Measurements from ENCODE around the gene DDIT3.

DDIT3 gene

GRCh38 chr12:57547288-57548012, 27.1 kb upstream of the DDIT3 start:
- DNase-seq (ENCODE audit: low read depth) = no peak

GRCh38 chr12:57546438-57547287, 26.3 kb upstream of the DDIT3 start, which contains the start of gene DCTN2:
Gene DCTN2 (minus strand): TSS chr12:57547192. CDS start chr12:57547063, 129 bp downstream.
- DNase-seq (ENCODE audit: low read depth) = peak; percentile 83

- DNase-seq (ENCODE audit: low read depth) = no peak
These were observed 25.6 kb upstream of the DDIT3 start for GRCh38 chr12:57545809-57546437.

GRCh38 chr12:57543581-57543980, 23.3 kb upstream of the DDIT3 start:
- no peak for DNase-seq (ENCODE audit: low read depth)

GRCh38 chr12:57541717-57542116, 21.4 kb upstream of the DDIT3 start:
- DNase-seq (ENCODE audit: low read depth) = no peak

- no peak for DNase-seq (ENCODE audit: low read depth)
These were observed 20.7 kb upstream of the DDIT3 start for GRCh38 chr12:57541001-57541400.

- no peak for DNase-seq (ENCODE audit: low read depth)
These were observed 18.9 kb upstream of the DDIT3 start for GRCh38 chr12:57539134-57539768.

GRCh38 chr12:57536597-57536942, 16.3 kb upstream of the DDIT3 start:
- DNase-seq (ENCODE audit: low read depth) = no peak

- no peak for DNase-seq (ENCODE audit: low read depth)
These were observed 15.7 kb upstream of the DDIT3 start for GRCh38 chr12:57535764-57536596.

GRCh38 chr12:57534991-57535543, 14.8 kb upstream of the DDIT3 start:
- no peak for DNase-seq (ENCODE audit: low read depth)

- no peak for DNase-seq (ENCODE audit: low read depth)
These were observed 13.9 kb upstream of the DDIT3 start for GRCh38 chr12:57534250-57534649.

GRCh38 chr12:57533108-57533507, 12.8 kb upstream of the DDIT3 start:
- DNase-seq (ENCODE audit: low read depth) = no peak

- no peak for DNase-seq (ENCODE audit: low read depth)
These were observed 11.5 kb upstream of the DDIT3 start for GRCh38 chr12:57531836-57532235.

GRCh38 chr12:57530396-57531142, 10.3 kb upstream of the DDIT3 start:
- no peak for DNase-seq (ENCODE audit: low read depth)

GRCh38 chr12:57529831-57530230, 9.5 kb upstream of the DDIT3 start:
- no peak for DNase-seq (ENCODE audit: low read depth)

GRCh38 chr12:57528831-57529555, 8.7 kb upstream of the DDIT3 start:
- DNase-seq (ENCODE audit: low read depth) = no peak

GRCh38 chr12:57528176-57528575, 7.9 kb upstream of the DDIT3 start:
- no peak for DNase-seq (ENCODE audit: low read depth)

GRCh38 chr12:57527184-57527583, 6.9 kb upstream of the DDIT3 start:
- no peak for DNase-seq (ENCODE audit: low read depth)

- DNase-seq (ENCODE audit: low read depth) = no peak
These were observed 6.3 kb upstream of the DDIT3 start for GRCh38 chr12:57526477-57527126.

All from GM04503 (cell line).